GM19438 (cell line): ENCODE measurements around the gene TMEM250.
A peak's percentile ranks its signal among the peaks of the same experiment; 100 is the strongest.
"Not testable (repeated sequence)": the region's sequence is repeated elsewhere in the genome, so short reads cannot be mapped to it uniquely, and the experiment has no call there.

ENCODE experiments used
- ATAC-seq: cut with Tn5 transposase; IDR thresholded peaks from one replicate; pipeline ENCODE4 v1.9.1; 2021; ENCODE audit warnings: low read depth; ENCODE audit not compliant: unreplicated experiment

Gene TMEM250, protein sequence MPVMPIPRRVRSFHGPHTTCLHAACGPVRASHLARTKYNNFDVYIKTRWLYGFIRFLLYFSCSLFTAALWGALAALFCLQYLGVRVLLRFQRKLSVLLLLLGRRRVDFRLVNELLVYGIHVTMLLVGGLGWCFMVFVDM

GRCh38 chr9:136118320-136119060, at the start of gene TMEM250:
TSS of gene TMEM250 (minus strand) at chr9:136118875. CDS start at chr9:136116900, 1,975 bp downstream.
- ATAC-seq, result peak; percentile 64

DNA sequence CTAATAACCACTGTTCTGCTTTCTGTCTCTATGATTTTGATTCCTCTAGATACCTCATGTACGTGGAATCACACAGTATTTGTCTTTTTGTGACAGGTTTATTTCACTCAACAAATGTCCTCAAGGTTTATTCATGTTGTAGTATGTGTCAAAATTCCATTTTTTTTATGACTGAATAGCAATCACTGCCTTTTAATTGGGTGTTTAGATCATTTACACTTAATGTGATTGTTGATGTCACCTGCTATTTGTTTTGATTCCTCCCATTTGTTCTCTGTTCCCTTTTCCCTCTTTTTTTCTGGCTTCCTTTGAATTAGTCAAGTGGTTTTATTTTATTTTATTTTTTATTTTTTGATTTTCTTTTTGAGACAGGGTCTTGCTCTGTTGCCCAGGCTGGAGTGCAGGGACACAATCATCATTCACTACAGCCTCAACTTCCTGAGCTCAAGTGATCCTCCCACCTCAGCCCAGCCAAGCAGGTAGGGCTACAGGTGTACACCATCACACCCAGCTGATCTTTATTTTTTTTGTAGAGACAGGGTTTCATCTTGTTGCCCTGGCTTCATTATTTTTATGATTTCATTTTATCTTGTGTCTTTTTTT, 44.7 kb upstream of the TMEM250 start:
- ATAC-seq, result no peak

- ATAC-seq, result no peak
Measured at GRCh38 chr9:136160995-136161610, 42.4 kb upstream of the TMEM250 start.

DNA sequence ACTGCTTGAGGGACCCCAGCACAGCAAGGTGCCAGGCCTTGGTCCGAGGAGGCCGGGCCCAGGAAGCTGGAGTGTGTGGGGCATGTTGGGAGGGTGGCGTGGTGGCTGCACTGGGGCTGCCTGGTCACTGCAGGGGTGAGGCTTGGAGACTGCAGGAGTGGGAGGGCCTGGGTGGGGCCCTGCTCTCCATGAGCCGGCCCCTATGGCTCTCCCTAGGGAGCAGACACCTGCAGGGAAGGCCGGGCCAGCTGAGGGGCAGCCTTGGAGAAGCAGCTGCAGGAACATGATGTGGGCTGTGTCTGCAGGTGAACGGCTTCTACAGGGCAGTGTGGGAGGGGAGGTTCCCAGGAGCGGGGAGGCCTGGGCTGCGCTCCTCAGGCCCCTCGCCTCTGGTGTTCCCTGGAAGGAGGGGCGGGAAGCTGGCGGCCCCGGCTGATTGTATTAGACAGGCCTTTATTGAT, 41.7 kb upstream of the TMEM250 start:
- no peak for ATAC-seq

GRCh38 chr9:136159851-136160250, 41.2 kb upstream of the TMEM250 start:
- ATAC-seq, result no peak

GRCh38 chr9:136157477-136158265, 39.0 kb upstream of the TMEM250 start:
- ATAC-seq, result no peak

DNA sequence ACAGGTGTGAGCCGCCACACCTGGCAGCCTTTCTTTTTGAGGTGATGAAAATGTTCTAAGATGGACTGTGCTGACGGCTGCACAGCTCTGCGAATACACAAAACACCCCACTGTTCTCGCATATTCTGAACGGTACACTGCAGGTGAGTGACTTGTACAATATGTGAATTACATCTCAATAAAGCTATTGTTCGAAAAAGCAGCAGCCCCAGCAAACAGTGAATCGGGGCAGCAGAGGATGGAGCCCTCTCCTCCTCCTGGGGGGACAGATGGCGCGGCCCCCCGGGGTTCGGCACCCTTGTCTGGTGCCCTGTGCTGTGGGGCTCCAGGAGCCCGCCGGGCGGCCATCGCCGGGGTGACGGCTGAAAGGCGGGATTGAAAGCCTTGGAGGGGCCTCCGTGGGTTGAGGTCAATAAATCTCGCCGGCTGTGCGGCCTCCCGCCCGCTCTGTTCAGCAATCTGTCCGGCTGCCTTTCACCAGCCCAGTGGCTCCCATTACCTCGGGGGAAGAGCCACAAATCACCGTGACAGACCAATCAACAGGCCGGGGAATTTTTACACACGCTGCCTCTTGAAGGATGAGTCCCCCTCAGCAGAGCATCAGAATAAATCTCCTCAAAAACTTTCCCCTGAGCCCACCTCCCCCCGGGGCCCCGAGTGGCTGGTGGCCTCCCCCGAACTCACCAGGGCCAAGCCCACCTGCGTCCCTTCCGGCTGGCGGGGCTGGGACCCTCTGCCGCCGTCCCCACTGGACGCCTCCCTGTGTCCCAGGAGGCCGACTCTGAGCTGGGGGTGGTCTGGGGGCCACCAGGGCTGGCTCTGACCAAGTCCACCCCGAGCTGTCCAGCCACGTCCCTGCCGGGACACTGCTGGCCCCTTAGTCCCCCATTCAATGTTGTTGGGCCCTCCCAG, 37.8 kb upstream of the TMEM250 start:
- ATAC-seq, result no peak

DNA sequence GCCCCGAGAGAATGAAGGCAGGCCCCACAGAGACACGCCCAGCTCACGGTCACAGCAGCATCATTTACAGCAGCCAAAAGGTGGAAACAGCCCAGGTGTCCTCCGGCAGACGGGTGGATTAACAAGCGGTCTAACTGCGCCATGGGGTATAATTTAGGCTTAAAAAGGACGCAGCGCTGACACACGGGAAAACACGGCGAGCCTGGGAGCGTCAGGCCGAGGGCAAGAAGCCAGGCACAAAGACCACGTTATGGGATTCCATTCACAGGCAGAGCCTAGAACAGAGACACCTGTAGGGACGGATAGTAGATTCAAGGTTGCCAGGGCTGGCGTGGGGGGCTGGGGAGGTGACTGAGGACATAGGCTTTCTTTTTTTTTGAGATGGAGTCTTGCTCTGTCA, 36.9 kb upstream of the TMEM250 start:
- no peak for ATAC-seq

DNA sequence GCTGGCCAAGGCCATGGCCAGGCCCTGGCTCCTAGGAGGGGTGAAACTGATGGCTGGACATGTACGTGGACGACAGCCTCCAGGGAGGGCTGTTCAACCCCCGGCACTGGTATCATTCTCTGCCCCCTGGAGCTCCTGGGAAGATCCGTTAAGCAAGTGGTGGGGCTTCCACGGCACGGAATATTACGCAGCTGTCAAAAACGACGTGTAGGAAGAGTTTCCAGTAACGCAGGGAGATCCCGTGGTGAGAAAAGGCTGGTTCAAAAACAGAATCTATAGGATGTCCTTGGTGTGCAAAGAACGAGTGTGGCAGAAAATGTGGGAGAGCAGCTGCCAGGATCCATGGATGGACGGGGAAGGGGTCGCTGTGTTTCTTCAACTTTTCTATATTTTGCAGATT, 36.3 kb upstream of the TMEM250 start:
- ATAC-seq, result no peak

GRCh38 chr9:136153381-136154065, 34.8 kb upstream of the TMEM250 start:
- no peak for ATAC-seq

DNA sequence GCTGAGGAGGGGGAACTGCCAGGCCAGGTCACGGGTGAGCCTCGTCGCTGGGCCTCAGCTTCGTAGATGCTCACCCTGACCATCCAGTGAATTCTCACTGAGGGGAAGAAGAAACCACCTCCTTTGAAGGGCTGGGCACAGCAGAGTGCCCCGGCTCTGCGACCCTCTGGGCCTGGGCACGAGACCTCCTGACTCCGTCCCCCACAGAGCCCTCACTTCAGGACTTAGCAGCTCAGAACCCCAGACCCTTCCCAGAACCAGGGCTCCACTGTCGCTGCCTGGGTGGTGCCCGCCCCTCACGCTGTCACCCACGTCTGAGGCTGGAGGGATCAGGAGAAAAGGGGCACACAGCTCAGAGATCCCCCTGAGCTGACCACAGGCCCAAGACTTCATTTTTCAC, 34.3 kb upstream of the TMEM250 start:
- ATAC-seq, result no peak

GRCh38 chr9:136152543-136152866, 33.8 kb upstream of the TMEM250 start:
- no peak for ATAC-seq

DNA sequence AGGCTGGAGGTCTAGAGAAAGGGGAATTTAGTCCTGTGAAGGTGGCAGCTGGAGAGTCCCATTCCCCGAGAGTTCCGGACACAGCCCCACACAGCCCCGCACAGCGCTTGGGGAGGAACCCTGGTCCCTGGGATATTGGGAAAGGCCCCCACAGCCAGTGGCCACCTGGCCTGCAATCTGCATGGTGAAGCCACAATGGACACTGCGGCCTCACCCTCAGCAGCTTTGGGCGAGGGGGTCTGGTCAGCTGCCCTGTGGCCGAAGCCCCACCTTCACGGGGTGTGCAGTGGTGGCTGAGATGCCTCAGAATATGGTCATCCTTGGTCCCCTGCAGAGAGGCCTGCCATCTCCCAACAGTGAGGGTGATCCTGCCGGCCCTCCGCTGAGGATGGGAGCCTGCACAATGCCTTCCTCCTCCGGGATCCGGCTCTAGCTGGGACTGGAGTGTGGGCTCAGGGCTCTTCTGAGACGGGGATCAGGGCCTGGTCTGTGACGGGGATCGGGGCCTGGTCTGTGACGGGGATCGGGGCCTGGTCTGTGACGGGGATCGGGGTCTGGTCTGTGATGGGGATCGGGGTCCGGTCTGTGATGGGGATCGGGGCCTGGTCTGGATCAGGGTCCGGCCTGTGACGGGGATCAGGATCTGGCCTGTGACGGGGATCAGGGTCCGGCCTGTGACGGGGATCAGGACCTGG, 33.3 kb upstream of the TMEM250 start:
- no peak for ATAC-seq

- ATAC-seq, result no peak
Measured at GRCh38 chr9:136151214-136151804, 32.6 kb upstream of the TMEM250 start.

DNA sequence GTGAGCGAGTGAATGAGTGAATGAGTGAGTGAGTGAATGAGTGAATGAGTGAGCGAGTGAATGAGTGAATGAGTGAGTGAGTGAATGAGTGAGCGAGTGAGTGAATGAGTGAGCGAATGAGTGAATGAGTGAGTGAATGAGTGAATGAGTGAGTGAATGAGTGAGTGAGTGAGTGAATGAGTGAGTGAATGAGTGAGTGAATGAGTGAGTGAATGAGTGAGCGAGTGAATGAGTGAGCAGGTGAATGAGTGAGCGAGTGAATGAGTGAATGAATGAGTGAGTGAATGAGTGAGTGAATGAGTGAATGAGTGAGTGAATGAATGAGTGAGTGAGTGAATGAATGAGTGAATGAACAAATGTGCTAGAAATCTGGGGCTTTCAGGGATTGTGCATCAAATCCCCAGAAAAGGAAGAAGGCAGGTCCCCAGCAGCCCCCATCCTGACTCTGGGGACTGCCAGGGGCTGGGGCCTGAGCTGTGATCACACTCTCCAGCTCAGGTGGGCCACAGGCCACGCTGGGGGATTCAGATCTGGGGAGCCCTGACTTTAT, 32.1 kb upstream of the TMEM250 start:
- ATAC-seq, result not testable (repeated sequence)

DNA sequence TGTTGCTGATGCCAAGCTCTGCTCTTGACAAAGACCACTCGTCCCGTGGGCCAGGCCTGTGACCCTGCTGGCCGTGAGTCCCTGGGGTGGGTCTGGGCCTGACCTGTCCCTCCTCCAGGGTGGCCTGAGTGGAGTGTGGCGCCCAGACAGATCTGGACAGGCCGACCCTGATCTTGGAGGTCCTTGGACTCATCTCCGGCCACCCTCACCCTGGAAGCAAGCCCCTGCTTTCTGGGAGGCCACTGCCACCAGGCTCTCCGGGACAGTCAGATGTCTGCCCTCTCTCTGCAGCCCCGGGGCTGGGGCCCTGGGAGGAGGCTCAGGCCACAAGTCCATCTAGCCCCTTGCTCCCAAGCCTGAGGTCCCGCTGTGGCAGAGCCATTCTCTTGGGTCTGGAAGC, 31.2 kb upstream of the TMEM250 start:
- no peak for ATAC-seq

DNA sequence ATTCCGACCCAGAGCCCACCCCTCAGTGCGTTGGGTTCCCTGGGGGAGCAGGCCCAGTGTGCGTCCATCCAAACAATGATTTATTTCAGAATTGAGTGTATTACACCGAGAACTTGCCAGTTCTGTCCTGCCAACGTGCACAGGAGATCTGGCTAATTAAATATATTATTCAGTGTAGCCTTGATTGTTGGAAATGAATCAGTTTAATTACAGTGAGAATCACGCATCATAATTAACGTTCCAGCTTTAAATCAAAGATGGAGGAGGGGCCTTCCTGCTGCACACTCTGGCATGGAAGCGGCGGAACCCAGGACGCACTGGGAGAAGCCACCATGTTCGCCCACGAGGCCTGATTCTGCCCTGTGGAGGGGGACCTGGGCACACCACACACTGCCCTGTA, 30.7 kb upstream of the TMEM250 start:
- ATAC-seq, result no peak

- ATAC-seq, result no peak
Measured at GRCh38 chr9:136148766-136149165, 30.1 kb upstream of the TMEM250 start.
